ENCODE measurements around the gene ARRDC5. TPM values are rescaled to one million over a fixed set of nuclear protein-coding genes. Genes with fewer than 3 reads are reported as not detected.
"Not testable (repeated sequence)": the region's sequence is repeated elsewhere in the genome, so short reads cannot be mapped to it uniquely, and the experiment has no call there.

The ARRDC5 gene
- total RNA-seq, 1 donor from 2014 or later = not detected

- Histone ChIP-seq H3K4me3 (ENCODE audit: low read depth, low read length) (no peak overlapping the region), H3K36me3 (ENCODE audit: control insufficient read depth, insufficient read depth, low read length) (no peaks in the 10 kb centered on the region), H3K27me3 (ENCODE audit: control insufficient read depth, insufficient read depth, low read length) (peaks cover 2% of the 10 kb centered on the region)
- no peak for TF ChIP-seq CTCF (IDR thresholded peaks at IDR 0.05; ENCODE audit: insufficient read depth, low read length, poor library complexity, severe bottlenecking)
- DNase-seq (ENCODE audit: low read depth) = no peak
Observed at GRCh38 chr19:4891066-4891465, 11.6 kb downstream of the ARRDC5 start.

- no peak overlapping the region for H3K4me3 ChIP-seq (ENCODE audit: low read depth, low read length)
- no peak for TF ChIP-seq CTCF (IDR thresholded peaks at IDR 0.05; ENCODE audit: insufficient read depth, low read length, poor library complexity, severe bottlenecking)
- H3K27me3 ChIP-seq (ENCODE audit: control insufficient read depth, insufficient read depth, low read length) = peaks cover 2% of the 10 kb centered on the region
- no peak for DNase-seq (ENCODE audit: low read depth)
- no peaks in the 10 kb centered on the region for H3K36me3 ChIP-seq (ENCODE audit: control insufficient read depth, insufficient read depth, low read length)
Observed at GRCh38 chr19:4889034-4889815, 13.5 kb downstream of the ARRDC5 start.

GRCh38 chr19:4887803-4888202, 14.9 kb downstream of the ARRDC5 start:
- DNase-seq (ENCODE audit: low read depth); H3K36me3 ChIP-seq (ENCODE audit: control insufficient read depth, insufficient read depth, low read length); H3K27me3 ChIP-seq (ENCODE audit: control insufficient read depth, insufficient read depth, low read length); H3K4me3 ChIP-seq (ENCODE audit: low read depth, low read length): not testable (repeated sequence)

GRCh38 chr19:4884993-4885392, 17.7 kb downstream of the ARRDC5 start:
- DNase-seq (ENCODE audit: low read depth) = not testable (repeated sequence)

GRCh38 chr19:4882874-4883273, 19.8 kb downstream of the ARRDC5 start:
- DNase-seq (ENCODE audit: low read depth); H3K27me3 ChIP-seq (ENCODE audit: control insufficient read depth, insufficient read depth, low read length); H3K36me3 ChIP-seq (ENCODE audit: control insufficient read depth, insufficient read depth, low read length); H3K4me3 ChIP-seq (ENCODE audit: low read depth, low read length): not testable (repeated sequence)

More at GRCh38 chr19:4884993-4885392, 17.7 kb downstream of the ARRDC5 start:
- not testable (repeated sequence) for H3K27me3 ChIP-seq (ENCODE audit: control insufficient read depth, insufficient read depth, low read length); H3K4me3 ChIP-seq (ENCODE audit: low read depth, low read length); H3K36me3 ChIP-seq (ENCODE audit: control insufficient read depth, insufficient read depth, low read length)

- Histone ChIP-seq H3K36me3 (ENCODE audit: control insufficient read depth, insufficient read depth, low read length) (no peaks in the 10 kb centered on the region), H3K27me3 (ENCODE audit: control insufficient read depth, insufficient read depth, low read length) (no peaks in the 10 kb centered on the region), H3K4me3 (ENCODE audit: low read depth, low read length) (no peak overlapping the region)
- DNase-seq (ENCODE audit: low read depth) = no peak
- TF ChIP-seq CTCF (IDR thresholded peaks at IDR 0.05; ENCODE audit: insufficient read depth, low read length, poor library complexity, severe bottlenecking) = no peak
Observed at GRCh38 chr19:4879041-4879440, 23.7 kb downstream of the ARRDC5 start.

GRCh38 chr19:4878491-4878968, 24.2 kb downstream of the ARRDC5 start:
- DNase-seq (ENCODE audit: low read depth) = no peak
- H3K36me3 ChIP-seq (ENCODE audit: control insufficient read depth, insufficient read depth, low read length) = no peaks in the 10 kb centered on the region
- H3K27me3 ChIP-seq (ENCODE audit: control insufficient read depth, insufficient read depth, low read length) = no peaks in the 10 kb centered on the region
- no peak for TF ChIP-seq CTCF (IDR thresholded peaks at IDR 0.05; ENCODE audit: insufficient read depth, low read length, poor library complexity, severe bottlenecking)
- H3K4me3 ChIP-seq (ENCODE audit: low read depth, low read length) = no peak overlapping the region

Data from kidney epithelial cell (primary cell).